ENCODE measurements around the gene IGFL3. TPM values are rescaled to one million over a fixed set of nuclear protein-coding genes. Genes with fewer than 3 reads are reported as not detected.

The IGFL3 gene
- total RNA-seq, 1 experiment from 2014 or later, result not detected

- H3K27ac Mint-ChIP-seq, result peak overlapping the region in 2 of 3 experiments; percentile 65 to 75; a peak in 2 of 7 replicates
Observed at GRCh38 chr19:46134527-46134926, 10.0 kb upstream of the IGFL3 start.

More at GRCh38 chr19:46134527-46134926, 10.0 kb upstream of the IGFL3 start:
- H3K56ac ChIP-seq (ENCODE audit: insufficient read length, low read depth, low read length), result no peak overlapping the region
- H3K27ac ChIP-seq (ENCODE audit: insufficient read length, low read depth, low read length), result peak overlapping the region; percentile 90
- no peak overlapping the region for H3K9ac ChIP-seq (ENCODE audit: extremely low read depth, insufficient read length, low read length)
- no peak overlapping the region for H3T11ph ChIP-seq (ENCODE audit: low read length)
- peak overlapping the region; percentile 96 for H2BK120ac ChIP-seq (ENCODE audit: low read depth, low read length, poor library complexity, severe bottlenecking)
- no peaks in the 10 kb centered on the region for H3K79me2 ChIP-seq (ENCODE audit: insufficient read depth, low read length)
- no peak overlapping the region for H4K91ac ChIP-seq (ENCODE audit: insufficient read length, low read depth, low read length)
- no peak overlapping the region for H2AFZ ChIP-seq (ENCODE audit: low read length)
- no peaks in the 10 kb centered on the region; the same call in 1 of the 2 replicates for H3K4me1 ChIP-seq (ENCODE audit: insufficient read depth, low read length)
- H3K23ac ChIP-seq (ENCODE audit: insufficient read length, low read depth, low read length), result no peak overlapping the region
- H3K27me3 Mint-ChIP-seq (ENCODE audit: low read depth), result peaks cover 2% of the 10 kb centered on the region; the same call in 1 of the 2 replicates
- H4K20me1 ChIP-seq (ENCODE audit: control insufficient read depth, insufficient read depth, insufficient read length), result no peaks in the 10 kb centered on the region
- H4K8ac ChIP-seq (replicated peaks; ENCODE audit: insufficient read length, low read depth, low read length), result no peak overlapping the region
- no peaks in the 10 kb centered on the region for H3K27me3 ChIP-seq (ENCODE audit: insufficient read depth, low read length)
- H2BK15ac ChIP-seq (ENCODE audit: low read depth, low read length), result no peak overlapping the region
- peaks cover 4 to 16% (median 9%) of the 10 kb centered on the region in 3 experiments for H3K36me3 Mint-ChIP-seq (ENCODE audit: insufficient read depth in 1 of 3, low read depth in 3 of 3)
- no peak overlapping the region; the same call in 1 of the 2 replicates for H3K4ac ChIP-seq (ENCODE audit: low read depth, low read length)
- H3K4me1 Mint-ChIP-seq, result peaks cover 28 to 31% of the 10 kb centered on the region in 2 experiments
- H2BK12ac ChIP-seq (ENCODE audit: insufficient read length, low read depth, low read length), result peak overlapping the region; percentile 94
- H2BK5ac ChIP-seq (ENCODE audit: insufficient read length, low read length), result no peak overlapping the region
- no peaks in the 10 kb centered on the region for H3K79me1 ChIP-seq (ENCODE audit: insufficient read depth, low read depth, low read length, poor library complexity, severe bottlenecking)
- no peak overlapping the region for H2BK20ac ChIP-seq (ENCODE audit: low read depth, low read length, poor library complexity, severe bottlenecking)
- H2AK5ac ChIP-seq (ENCODE audit: insufficient read length, low read length), result peak overlapping the region; percentile 47
- H4K5ac ChIP-seq (ENCODE audit: insufficient read length, low read depth, low read length), result no peak overlapping the region
- H3K23me2 ChIP-seq (ENCODE audit: insufficient read length, low read depth, low read length, poor library complexity, severe bottlenecking), result no peaks in the 10 kb centered on the region
- TF ChIP-seq, protein P1, sequence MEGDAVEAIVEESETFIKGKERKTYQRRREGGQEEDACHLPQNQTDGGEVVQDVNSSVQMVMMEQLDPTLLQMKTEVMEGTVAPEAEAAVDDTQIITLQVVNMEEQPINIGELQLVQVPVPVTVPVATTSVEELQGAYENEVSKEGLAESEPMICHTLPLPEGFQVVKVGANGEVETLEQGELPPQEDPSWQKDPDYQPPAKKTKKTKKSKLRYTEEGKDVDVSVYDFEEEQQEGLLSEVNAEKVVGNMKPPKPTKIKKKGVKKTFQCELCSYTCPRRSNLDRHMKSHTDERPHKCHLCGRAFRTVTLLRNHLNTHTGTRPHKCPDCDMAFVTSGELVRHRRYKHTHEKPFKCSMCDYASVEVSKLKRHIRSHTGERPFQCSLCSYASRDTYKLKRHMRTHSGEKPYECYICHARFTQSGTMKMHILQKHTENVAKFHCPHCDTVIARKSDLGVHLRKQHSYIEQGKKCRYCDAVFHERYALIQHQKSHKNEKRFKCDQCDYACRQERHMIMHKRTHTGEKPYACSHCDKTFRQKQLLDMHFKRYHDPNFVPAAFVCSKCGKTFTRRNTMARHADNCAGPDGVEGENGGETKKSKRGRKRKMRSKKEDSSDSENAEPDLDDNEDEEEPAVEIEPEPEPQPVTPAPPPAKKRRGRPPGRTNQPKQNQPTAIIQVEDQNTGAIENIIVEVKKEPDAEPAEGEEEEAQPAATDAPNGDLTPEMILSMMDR (conservative IDR thresholded peaks at IDR 0.05), result no peak
- peaks cover 7 to 11% of the 10 kb centered on the region in 2 experiments for H3K9me3 Mint-ChIP-seq
- peak overlapping the region; percentile 80; the same call in 1 of the 2 replicates for H3K14ac ChIP-seq (ENCODE audit: insufficient read depth, low read length)
- H3K9me3 ChIP-seq (ENCODE audit: control insufficient read depth, low read depth, low read length), result no peaks in the 10 kb centered on the region
- DNase-seq, result no peak
- no peak overlapping the region for H3K4me3 Mint-ChIP-seq
- no peak overlapping the region for H3K4me2 ChIP-seq (ENCODE audit: insufficient read depth, insufficient read length, low read length)
- H3K18ac ChIP-seq (ENCODE audit: insufficient read length, low read depth, low read length), result peak overlapping the region; percentile 93

Measured in H9 (cell line).